Left lung (tissue), 10 donors: Measurements from ENCODE around the gene STK40. TPM values are rescaled to one million over a fixed set of nuclear protein-coding genes. Genes with fewer than 3 reads are reported as not detected.
A peak's percentile ranks its signal among the peaks of the same experiment; 100 is the strongest.

Source experiments
- ATAC-seq: fragments of 200-7000 bp; cut with Tn5 transposase; one replicate; pipeline ENCODE4 v1.9.1; 2020; ENCODE audit warnings: moderate library complexity
- DNase-seq, 4 donors: peaks; one replicate each; pipeline ENCODE4 v3.0.0-alpha.2; 2013 to 2020
- H3K27ac ChIP-seq, 2 donors: fragments of 200-600 bp; sonication (generic) in 1 of 2; one replicate each; pipeline versions ENCODE4 v1.5.0 to v1.8.0; 2020 to 2021
- H3K27me3 ChIP-seq, 2 donors: fragments of 200-600 bp; sonication (generic) in 1 of 2; one replicate each; pipeline versions ENCODE4 v1.5.0 to v1.8.0; 2020 to 2021
- H3K36me3 ChIP-seq, 2 donors: fragments of 200-600 bp; sonication (generic) in 1 of 2; one replicate each; pipeline versions ENCODE4 v1.5.0 to v1.8.0; 2020 to 2021
- H3K4me1 ChIP-seq, 2 donors: fragments of 200-600 bp; one replicate each; pipeline ENCODE4 v1.8.0; 2021
- H3K4me3 ChIP-seq, 2 donors: fragments of 200-600 bp; sonication (generic) in 1 of 2; one replicate each; pipeline versions ENCODE4 v1.5.0 to v1.8.0; 2020 to 2021; ENCODE audit warnings: mild to moderate bottlenecking in 1 of 2
- H3K9me3 ChIP-seq, 2 donors: fragments of 200-600 bp; sonication (generic) in 1 of 2; one replicate each; pipeline versions ENCODE4 v1.5.0 to v1.8.0; 2020 to 2021
- intact Hi-C, 2 donors: fragments of 100-400 bp; cut with DNase I; formaldehyde crosslinking; loops; one replicate each; pipeline versions ENCODE4 v1.11.2 to v1.14.2; 2022
- polyA plus RNA-seq, 6 donors: library from polyadenylated mRNA; unstranded; fragments of 120-200 nt; gene quantifications; one replicate each; pipeline ENCODE4 v1.2.1, GENCODE V29; 2013; ENCODE audit not compliant: insufficient read length in 6 of 6
- total RNA-seq, 2 donors: library from RNA; stranded (reverse); fragmentation: NEBNext Ultra II Directional; extraction: Animal tissue kit (Norgen Biotek cat#: 25700); gene quantifications; one replicate each; pipeline ENCODE4 v1.2.1, GENCODE V29; 2021
- TF ChIP-seq, protein P1 (sequence below), 2 donors: fragments of 200-600 bp; sonication (generic) in 1 of 2; IDR thresholded peaks; one replicate each; pipeline versions ENCODE4 v1.5.0 to v1.8.0; 2021; ENCODE audit warnings: antibody characterized with exemption in 2 of 2
- donor health status: DM: no; HTN: yes; CAD: no.
- donor health status: DM: no; HTN: no; CAD: no.

STK40 gene
- total and polyA plus RNA-seq, 8 donors, result 29.3 to 97.7 (median 35.7) TPM

DNA sequence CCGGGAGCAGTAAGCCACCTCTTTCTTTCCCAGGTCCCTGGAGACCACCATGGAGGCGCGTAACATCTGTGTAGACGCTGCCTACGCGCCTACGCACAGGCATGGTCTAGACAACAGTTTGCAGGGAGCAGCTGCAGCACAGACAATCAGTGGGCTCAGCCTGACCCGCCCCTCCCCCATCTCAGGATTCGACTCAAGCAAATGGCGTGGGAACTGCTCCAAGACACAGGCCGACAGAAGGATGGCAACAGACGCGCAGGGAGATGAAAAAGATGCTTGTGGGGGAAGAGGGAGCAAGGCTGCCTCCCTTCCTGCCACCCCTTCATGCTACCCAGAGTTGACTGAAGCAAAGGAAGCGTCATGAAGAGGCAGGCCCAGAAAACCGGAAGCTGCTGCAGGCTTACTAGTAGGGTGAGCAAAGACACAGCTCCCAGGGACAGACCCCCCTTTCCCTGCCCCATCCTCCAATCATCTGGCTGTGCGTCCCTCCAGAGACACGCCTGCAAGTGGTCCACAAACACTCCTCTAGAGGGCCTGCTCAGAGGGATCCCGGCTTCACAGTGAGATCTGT, 19.5 kb downstream of the STK40 start:
- TF ChIP-seq, protein P1, sequence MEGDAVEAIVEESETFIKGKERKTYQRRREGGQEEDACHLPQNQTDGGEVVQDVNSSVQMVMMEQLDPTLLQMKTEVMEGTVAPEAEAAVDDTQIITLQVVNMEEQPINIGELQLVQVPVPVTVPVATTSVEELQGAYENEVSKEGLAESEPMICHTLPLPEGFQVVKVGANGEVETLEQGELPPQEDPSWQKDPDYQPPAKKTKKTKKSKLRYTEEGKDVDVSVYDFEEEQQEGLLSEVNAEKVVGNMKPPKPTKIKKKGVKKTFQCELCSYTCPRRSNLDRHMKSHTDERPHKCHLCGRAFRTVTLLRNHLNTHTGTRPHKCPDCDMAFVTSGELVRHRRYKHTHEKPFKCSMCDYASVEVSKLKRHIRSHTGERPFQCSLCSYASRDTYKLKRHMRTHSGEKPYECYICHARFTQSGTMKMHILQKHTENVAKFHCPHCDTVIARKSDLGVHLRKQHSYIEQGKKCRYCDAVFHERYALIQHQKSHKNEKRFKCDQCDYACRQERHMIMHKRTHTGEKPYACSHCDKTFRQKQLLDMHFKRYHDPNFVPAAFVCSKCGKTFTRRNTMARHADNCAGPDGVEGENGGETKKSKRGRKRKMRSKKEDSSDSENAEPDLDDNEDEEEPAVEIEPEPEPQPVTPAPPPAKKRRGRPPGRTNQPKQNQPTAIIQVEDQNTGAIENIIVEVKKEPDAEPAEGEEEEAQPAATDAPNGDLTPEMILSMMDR (IDR thresholded peaks at IDR 0.05), result no peak
- Histone ChIP-seq H3K27me3 (no peaks in the 10 kb centered on the region), H3K27ac (peak overlapping the region; percentile 61 to 85), H3K36me3 (peaks cover 0 to 39% of the 10 kb centered on the region in 2 donors), H3K4me1 (peaks cover 14 to 75% of the 10 kb centered on the region in 2 donors), H3K4me3 (no peak overlapping the region), H3K9me3 (no peaks in the 10 kb centered on the region)
- ATAC-seq, result peak; percentile 54
- DNase-seq, result peak in 3 of 4 donors; percentile 58 to 86 (median 61)
- intact Hi-C loops, result no loop called here

DNA sequence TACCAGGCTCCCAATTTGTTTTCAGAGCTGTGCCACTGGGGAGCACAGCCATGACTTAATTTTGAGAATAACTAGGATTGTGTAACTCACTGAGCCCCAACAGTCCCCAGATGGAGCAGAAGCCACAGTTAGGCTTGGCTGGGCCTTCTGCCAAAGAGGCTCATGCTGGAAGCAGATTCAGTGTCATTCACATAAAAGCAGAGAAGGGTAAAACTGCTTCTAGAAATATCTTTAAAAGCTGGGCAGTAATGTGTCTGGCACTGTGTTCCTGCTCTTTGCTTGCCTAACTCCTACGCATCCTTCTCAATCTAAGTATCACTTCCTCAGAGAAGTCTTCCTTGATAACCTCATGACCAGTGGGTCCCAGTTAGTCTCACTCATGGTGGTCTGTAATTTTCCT, 20.3 kb downstream of the STK40 start:
- TF ChIP-seq, protein P1 (IDR thresholded peaks at IDR 0.05), result no peak

DNA sequence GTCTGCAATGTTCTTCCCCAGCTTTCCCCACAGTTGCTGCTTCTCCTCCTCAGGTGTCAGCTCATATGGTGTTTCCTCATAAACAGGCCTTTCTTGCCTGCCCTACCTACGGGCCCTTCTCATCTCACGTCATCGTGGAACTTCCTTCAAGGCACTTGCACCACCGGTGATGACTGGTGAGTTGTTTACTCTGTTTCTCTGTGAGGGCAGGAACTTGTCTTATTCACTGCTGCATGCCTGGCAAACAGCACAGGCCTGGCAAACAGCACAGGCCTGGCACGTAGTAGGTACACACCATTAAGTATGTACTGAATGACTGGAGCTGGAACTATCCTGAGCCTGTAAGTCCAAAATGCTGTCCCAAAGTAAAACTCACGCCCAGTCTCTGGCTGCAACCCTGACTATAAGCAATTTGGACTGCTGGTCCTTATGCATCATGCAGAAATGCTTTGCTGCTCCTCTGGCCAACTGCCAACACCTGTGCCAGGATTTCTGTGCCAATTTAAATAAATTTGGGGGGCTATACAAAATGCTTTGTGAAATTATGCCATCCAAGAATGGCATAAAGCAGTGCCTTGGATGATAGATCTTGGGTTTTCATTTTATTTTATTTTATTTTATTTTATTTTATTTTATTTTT, 25.7 kb downstream of the STK40 start:
- Histone ChIP-seq H3K27me3 (no peaks in the 10 kb centered on the region), H3K4me3 (no peak overlapping the region), H3K9me3 (no peaks in the 10 kb centered on the region), H3K4me1 (peaks cover 3 to 33% of the 10 kb centered on the region in 2 donors), H3K36me3 (peaks cover 0 to 69% of the 10 kb centered on the region in 2 donors), H3K27ac (peak overlapping the region; percentile 33 to 78)
- intact Hi-C loops, result no loop called here
- DNase-seq (peak in 2 of 4 donors; percentile 22 to 67), ATAC-seq (peak; percentile 92)
- TF ChIP-seq, protein P1 (IDR thresholded peaks at IDR 0.05), result no peak

More for the DNA sequence above, 20.3 kb downstream of the STK40 start:
- Histone ChIP-seq H3K27me3 (no peaks in the 10 kb centered on the region), H3K36me3 (peaks cover 0 to 46% of the 10 kb centered on the region in 2 donors), H3K9me3 (no peaks in the 10 kb centered on the region), H3K27ac (peak overlapping the region; percentile 61 to 85), H3K4me3 (no peak overlapping the region), H3K4me1 (peaks cover 14 to 73% of the 10 kb centered on the region in 2 donors)
- intact Hi-C loops, result no loop called here
- peak; percentile 16 for ATAC-seq
- DNase-seq, result peak in 1 of 4 donors; percentile 64

- H3K9me3 ChIP-seq, result no peaks in the 10 kb centered on the region
- intact Hi-C loops, result no loop called here
- ATAC-seq (no peak), DNase-seq (no peak)
- TF ChIP-seq, protein P1 (IDR thresholded peaks at IDR 0.05), result no peak
- H3K4me1 ChIP-seq, result peaks cover 3 to 27% of the 10 kb centered on the region in 2 donors
- peaks cover 0 to 75% of the 10 kb centered on the region in 2 donors for H3K36me3 ChIP-seq
- no peak overlapping the region for H3K4me3 ChIP-seq
- peak overlapping the region; percentile 26 to 78 for H3K27ac ChIP-seq
- no peaks in the 10 kb centered on the region for H3K27me3 ChIP-seq
These were observed 26.3 kb downstream of the STK40 start for GRCh38 chr1:36359383-36359782.

DNA sequence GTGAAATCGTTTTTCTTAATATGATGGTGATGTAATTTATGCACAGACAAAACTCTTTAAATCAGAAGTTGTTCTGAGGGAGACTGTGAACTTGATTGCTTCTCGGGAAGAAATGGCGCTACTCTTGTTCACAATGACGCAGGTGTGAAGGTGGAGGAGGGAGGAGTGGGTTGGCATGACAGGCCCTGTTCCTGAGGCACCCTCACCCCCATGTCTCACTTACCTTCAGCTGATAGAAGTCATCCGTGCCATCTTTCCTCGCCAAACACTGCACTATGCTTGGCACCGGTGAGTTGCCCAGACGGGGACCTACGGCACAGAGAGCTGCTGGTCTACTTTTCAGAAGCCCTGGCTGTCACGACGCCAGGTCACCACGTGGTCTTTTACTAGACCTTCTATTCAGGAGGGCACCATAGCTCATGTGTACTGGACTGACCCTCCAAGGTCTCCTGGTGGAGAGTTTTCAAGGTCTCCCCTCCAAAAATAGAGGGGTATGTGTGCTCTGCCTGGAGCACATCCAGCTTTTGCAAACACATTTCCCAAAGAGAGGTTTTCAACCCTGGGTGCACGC, 27.1 kb downstream of the STK40 start:
- peaks cover 3 to 20% of the 10 kb centered on the region in 2 donors for H3K4me1 ChIP-seq
- ATAC-seq (no peak), DNase-seq (no peak)
- H3K36me3 ChIP-seq, result peaks cover 0 to 83% of the 10 kb centered on the region in 2 donors
- H3K27ac ChIP-seq, result peak overlapping the region in 1 of 2 donors; percentile 78
- TF ChIP-seq, protein P1 (IDR thresholded peaks at IDR 0.05), result no peak
- intact Hi-C loops, result no loop called here
- H3K4me3 ChIP-seq, result no peak overlapping the region
- H3K9me3 ChIP-seq, result no peaks in the 10 kb centered on the region
- H3K27me3 ChIP-seq, result no peaks in the 10 kb centered on the region
